H9 (cell line): Measurements from ENCODE around the gene OR5B12. TPM values are rescaled to one million over a fixed set of nuclear protein-coding genes. Genes with fewer than 3 reads are reported as not detected.

Experiments
- DNase-seq: peaks from one replicate; pipeline ENCODE4 v3.0.0-alpha.2; 2017
- H2AFZ ChIP-seq: one replicate; pipeline ENCODE4 v1.6.1; 2013; ENCODE audit warnings: mild to moderate bottlenecking, low read length, control low read depth, moderate library complexity
- H2AK5ac ChIP-seq: 2 replicates; pipeline ENCODE4 v1.6.1; 2013; ENCODE audit warnings: low read length, control low read depth, mixed read lengths; ENCODE audit not compliant: insufficient read length
- H2BK120ac ChIP-seq: one replicate; pipeline ENCODE4 v1.6.1; 2013; ENCODE audit warnings: low read depth, mild to moderate bottlenecking, low read length, control low read depth, inconsistent platforms; ENCODE audit not compliant: poor library complexity, severe bottlenecking
- H2BK12ac ChIP-seq: 2 replicates; pipeline ENCODE4 v1.6.1; 2013; ENCODE audit warnings: low read length, control low read depth, mixed read lengths, low read depth; ENCODE audit not compliant: insufficient read length
- H2BK15ac ChIP-seq: 2 replicates; pipeline ENCODE4 v1.6.1; 2013; ENCODE audit warnings: low read depth, low read length, control low read depth
- H2BK20ac ChIP-seq: one replicate; pipeline ENCODE4 v1.6.1; 2013; ENCODE audit warnings: low read depth, mild to moderate bottlenecking, low read length, control low read depth, inconsistent platforms; ENCODE audit not compliant: poor library complexity, severe bottlenecking
- H2BK5ac ChIP-seq: 2 replicates; pipeline ENCODE4 v1.6.1; 2013; ENCODE audit warnings: low read length, control low read depth, mixed read lengths; ENCODE audit not compliant: insufficient read length
- H3K14ac ChIP-seq: 2 replicates; pipeline ENCODE4 v1.6.1; 2013; ENCODE audit warnings: low read length, control low read depth; ENCODE audit not compliant: insufficient read depth
- H3K18ac ChIP-seq: 2 replicates; pipeline ENCODE4 v1.6.1; 2013; ENCODE audit warnings: low read depth, mild to moderate bottlenecking, mixed read lengths, low read length, control low read depth; ENCODE audit not compliant: insufficient read length
- H3K23ac ChIP-seq: 2 replicates; pipeline ENCODE4 v1.6.1; 2013; ENCODE audit warnings: low read length, control low read depth, mixed read lengths, low read depth; ENCODE audit not compliant: insufficient read length
- H3K23me2 ChIP-seq: 2 replicates; pipeline ENCODE4 v1.6.1; 2013; ENCODE audit warnings: low read depth, mild to moderate bottlenecking, mixed read lengths, low read length, control low read depth; ENCODE audit not compliant: insufficient read length, poor library complexity, severe bottlenecking
- H3K27ac ChIP-seq: 2 replicates; pipeline ENCODE4 v1.5.1; 2013; ENCODE audit warnings: low read length, control low read depth, mixed read lengths, low read depth; ENCODE audit not compliant: insufficient read length
- H3K27me3 ChIP-seq: 2 replicates; pipeline ENCODE4 v1.6.1; 2013; ENCODE audit warnings: low read length, control low read depth, inconsistent platforms; ENCODE audit not compliant: insufficient read depth
- H3K4ac ChIP-seq: 2 replicates; pipeline ENCODE4 v1.6.1; 2013; ENCODE audit warnings: low read depth, mild to moderate bottlenecking, control low read depth, inconsistent platforms, low read length, moderate library complexity
- H3K4me1 ChIP-seq: 2 replicates; pipeline ENCODE4 v1.6.1; 2013; ENCODE audit warnings: low read length, control low read depth, inconsistent platforms; ENCODE audit not compliant: insufficient read depth
- H3K4me2 ChIP-seq: 2 replicates; pipeline ENCODE4 v1.6.1; 2013; ENCODE audit warnings: low read length, control low read depth, mixed read lengths; ENCODE audit not compliant: insufficient read length, insufficient read depth
- H3K56ac ChIP-seq: 2 replicates; pipeline ENCODE4 v1.6.1; 2013; ENCODE audit warnings: low read depth, mild to moderate bottlenecking, mixed read lengths, low read length, control low read depth; ENCODE audit not compliant: insufficient read length
- H3K79me1 ChIP-seq: 2 replicates; pipeline ENCODE4 v1.6.1; 2013; ENCODE audit warnings: low read depth, mild to moderate bottlenecking, moderate library complexity, low read length, control low read depth, inconsistent platforms; ENCODE audit not compliant: insufficient read depth, poor library complexity, severe bottlenecking
- H3K79me2 ChIP-seq: 2 replicates; pipeline ENCODE4 v1.6.1; 2013; ENCODE audit warnings: low read length, control low read depth, inconsistent platforms; ENCODE audit not compliant: insufficient read depth
- H3K9ac ChIP-seq: 2 replicates; pipeline ENCODE4 v1.6.1; 2013; ENCODE audit warnings: low read length, control low read depth, mixed read lengths; ENCODE audit not compliant: insufficient read length; ENCODE audit errors: extremely low read depth
- H3K9me3 ChIP-seq: one replicate; pipeline ENCODE4 v1.6.1; 2013; ENCODE audit warnings: low read depth, low read length, inconsistent platforms; ENCODE audit not compliant: control insufficient read depth
- H3T11ph ChIP-seq: one replicate; pipeline ENCODE4 v1.6.1; 2013; ENCODE audit warnings: mild to moderate bottlenecking, low read length, control low read depth, inconsistent platforms
- H4K20me1 ChIP-seq: one replicate; pipeline ENCODE4 v1.6.1; 2013; ENCODE audit not compliant: control insufficient read depth, insufficient read length, insufficient read depth
- H4K5ac ChIP-seq: 2 replicates; pipeline ENCODE4 v1.6.1; 2013; ENCODE audit warnings: low read depth, mild to moderate bottlenecking, mixed read lengths, low read length, control low read depth; ENCODE audit not compliant: insufficient read length
- H4K8ac ChIP-seq: replicated peaks from 2 replicates; pipeline ENCODE4 v1.6.1; 2013; ENCODE audit warnings: low read length, control low read depth, mixed read lengths, low read depth; ENCODE audit not compliant: insufficient read length
- H4K91ac ChIP-seq: 2 replicates; pipeline ENCODE4 v1.6.1; 2013; ENCODE audit warnings: low read depth, mild to moderate bottlenecking, moderate library complexity, mixed read lengths, low read length, control low read depth; ENCODE audit not compliant: insufficient read length
- H3K27ac Mint-ChIP-seq, 3 experiments: 2 replicates in 2 of 3; 3 replicates in 1 of 3; pipeline ENCODE4 v1.8.0; 2020 to 2021; ENCODE audit warnings: mixed read lengths in 3 of 3, mild to moderate bottlenecking in 1 of 3, moderate library complexity in 1 of 3
- H3K27me3 Mint-ChIP-seq: 2 replicates; pipeline ENCODE4 v1.8.0; 2021; ENCODE audit warnings: low read depth, mild to moderate bottlenecking, moderate library complexity, mixed read lengths
- H3K36me3 Mint-ChIP-seq, 3 experiments: 2 replicates in 2 of 3; 3 replicates in 1 of 3; pipeline ENCODE4 v1.8.0; 2020 to 2021; ENCODE audit warnings: low read depth in 3 of 3, mixed read lengths in 3 of 3; ENCODE audit not compliant: insufficient read depth in 1 of 3
- H3K4me1 Mint-ChIP-seq, 2 experiments: 2 replicates each; pipeline ENCODE4 v1.8.0; 2020; ENCODE audit warnings: mixed read lengths in 2 of 2
- H3K4me3 Mint-ChIP-seq, 2 experiments: 2 replicates in 1 of 2; 3 replicates in 1 of 2; pipeline ENCODE4 v1.8.0; 2020 to 2021; ENCODE audit warnings: mild to moderate bottlenecking in 2 of 2, mixed read lengths in 2 of 2, moderate library complexity in 1 of 2
- H3K9me3 Mint-ChIP-seq, 2 experiments: 2 replicates in 1 of 2; 3 replicates in 1 of 2; pipeline ENCODE4 v1.8.0; 2020; ENCODE audit warnings: mild to moderate bottlenecking in 2 of 2, mixed read lengths in 2 of 2, moderate library complexity in 1 of 2
- CTCF ChIP-seq: fragments of 200-600 bp; sonication (generic); conservative IDR thresholded peaks from 3 replicates; pipeline ENCODE4 v1.8.0; 2021; ENCODE audit warnings: antibody characterized with exemption, mild to moderate bottlenecking
- WGBS: extraction: QIAGEN DNeasy Blood & Tissue Kit; methylation state at CpG from one replicate; pipeline ENCODE4 v1.1.7; 2013; ENCODE audit warnings: missing lambda C conversion rate, low lambda C conversion rate, mixed read lengths; ENCODE audit not compliant: insufficient read length; ENCODE audit errors: extremely low coverage; 5-methylcytosine and 5-hydroxymethylcytosine counted together
- total RNA-seq: library from RNA; stranded (reverse); gene quantifications from 2 replicates; pipeline ENCODE4 v1.2.1, GENCODE V29; 2021

Gene OR5B12
- total RNA-seq, 1 experiment from 2014 or later: not detected

GRCh38 chr11:58466293-58466692, 24.3 kb upstream of the OR5B12 start:
- Histone ChIP-seq H3K79me1 (no peaks in the 10 kb centered on the region), H2BK15ac (no peak overlapping the region), H3K4me1 (no peaks in the 10 kb centered on the region), H4K8ac (no peak overlapping the region), H4K20me1 (no peaks in the 10 kb centered on the region), H3K23me2 (no peaks in the 10 kb centered on the region), H3K18ac (no peak overlapping the region), H3T11ph (no peak overlapping the region), H3K14ac (no peak overlapping the region), H3K9ac (no peak overlapping the region), H4K5ac (no peak overlapping the region), H2BK20ac (no peak overlapping the region), H3K56ac (no peak overlapping the region), H3K4ac (no peak overlapping the region), H3K23ac (no peak overlapping the region), H3K79me2 (no peaks in the 10 kb centered on the region), H3K27ac (no peak overlapping the region), H3K4me2 (no peak overlapping the region), H2BK5ac (no peak overlapping the region), H4K91ac (no peak overlapping the region), H2BK120ac (no peak overlapping the region), H3K9me3 (no peaks in the 10 kb centered on the region), H3K27me3 (no peaks in the 10 kb centered on the region), H2AFZ (no peak overlapping the region), H2BK12ac (no peak overlapping the region), H2AK5ac (no peak overlapping the region)
- Mint-ChIP-seq H3K36me3 (peaks cover 0 to 11% (median 0%) of the 10 kb centered on the region in 3 experiments; a peak in 3 of 7 replicates), H3K4me1 (no peaks in the 10 kb centered on the region), H3K27me3 (peaks cover 1% of the 10 kb centered on the region; the same call in 1 of the 2 replicates), H3K9me3 (peaks cover 20 to 24% of the 10 kb centered on the region in 2 experiments; a peak in 4 of 5 replicates), H3K4me3 (no peak overlapping the region), H3K27ac (no peak overlapping the region)
- WGBS: no CpG with 5 or more reads among the region's 1 CpG
- DNase-seq: no peak
- no peak for TF ChIP-seq CTCF
